GM21367 (cell line): ENCODE measurements around the gene HIVEP3.

Experiments
- ATAC-seq: cut with Tn5 transposase; IDR thresholded peaks from one replicate; pipeline ENCODE4 v1.9.1; 2021; ENCODE audit not compliant: unreplicated experiment

HIVEP3 gene

GRCh38 chr1:41528106-41528505 lies 390.6 kb downstream of the HIVEP3 start:
- ATAC-seq, result no peak

DNA sequence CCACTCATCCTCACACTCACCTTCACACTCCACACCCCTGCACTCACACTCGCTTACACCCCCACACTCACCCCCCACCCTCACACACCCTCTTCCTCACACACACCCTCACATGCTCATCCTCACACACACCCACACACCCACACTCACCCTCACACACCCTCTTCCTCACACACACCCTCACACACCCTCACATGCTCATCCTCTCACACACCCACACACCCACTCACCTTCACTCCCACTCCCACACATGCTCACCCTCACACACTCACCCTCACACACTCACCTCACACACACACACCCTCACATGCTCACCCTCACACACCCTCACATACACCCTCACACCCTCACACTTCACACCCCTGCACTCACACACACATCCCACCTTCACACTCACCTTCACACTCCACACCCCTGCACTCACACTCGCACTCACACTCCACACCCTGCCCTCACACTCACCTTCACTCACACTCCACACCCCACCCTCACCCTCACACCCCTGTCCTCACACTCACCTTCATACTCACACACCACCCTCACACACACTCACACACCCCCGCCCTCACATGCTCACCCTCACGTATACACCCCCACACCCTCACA lies 391.7 kb downstream of the HIVEP3 start:
- no peak for ATAC-seq

DNA sequence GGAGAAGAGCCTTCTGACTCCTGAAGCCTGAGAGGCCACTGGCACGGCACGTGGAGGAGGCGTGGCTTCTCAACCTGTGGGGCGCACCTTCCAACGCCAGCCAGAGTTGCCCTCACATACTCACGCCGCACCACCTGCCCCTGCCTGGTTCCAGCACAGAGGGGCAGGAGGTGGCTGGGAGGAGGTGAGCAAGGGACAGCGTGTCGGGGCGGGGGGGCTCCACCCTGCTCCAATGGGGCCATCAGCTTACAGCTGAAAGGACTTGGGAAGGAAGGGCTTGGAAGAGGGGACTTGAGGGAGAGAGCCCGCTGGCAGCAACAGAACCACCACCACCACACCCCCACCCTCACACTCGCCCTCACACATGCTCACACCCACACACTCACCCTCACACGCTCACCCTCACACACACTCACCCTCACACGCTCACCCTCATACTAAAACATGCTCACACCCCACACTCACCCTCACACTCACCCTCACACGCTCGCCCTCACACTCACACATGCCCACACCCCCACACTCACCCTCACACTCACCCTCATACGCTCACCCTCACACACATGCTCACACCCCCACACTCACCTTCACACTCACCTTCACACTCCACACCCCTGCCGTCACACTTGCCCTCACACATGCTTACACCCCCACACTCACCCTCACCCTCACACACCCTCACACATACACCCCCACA lies 392.7 kb downstream of the HIVEP3 start:
- no peak for ATAC-seq

GRCh38 chr1:41524676-41525675 lies 393.7 kb downstream of the HIVEP3 start:
- no peak for ATAC-seq

- ATAC-seq, result no peak
These were observed 394.6 kb downstream of the HIVEP3 start for GRCh38 chr1:41523949-41524675.

- ATAC-seq, result no peak
These were observed 395.7 kb downstream of the HIVEP3 start for GRCh38 chr1:41523071-41523470.

DNA sequence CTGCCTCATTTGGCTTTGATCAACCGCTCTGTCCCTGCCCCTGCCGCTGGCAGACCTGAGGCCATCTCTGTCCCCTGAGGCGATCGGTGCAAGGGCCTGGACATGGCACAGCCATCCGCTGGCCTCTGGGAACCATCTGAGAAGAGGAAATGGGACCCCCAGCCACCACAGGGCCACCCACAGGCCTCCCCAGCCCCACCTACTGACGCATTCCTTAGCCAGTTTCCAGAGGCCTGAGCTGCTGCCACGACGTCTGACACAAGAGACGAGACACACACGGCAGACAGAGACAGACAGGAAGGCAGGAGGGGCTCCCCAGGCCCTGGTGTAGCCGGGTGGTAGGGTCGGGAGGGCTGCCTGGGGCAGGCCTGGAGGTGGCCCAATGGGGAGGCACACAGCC lies 397.0 kb downstream of the HIVEP3 start:
- ATAC-seq, result no peak

DNA sequence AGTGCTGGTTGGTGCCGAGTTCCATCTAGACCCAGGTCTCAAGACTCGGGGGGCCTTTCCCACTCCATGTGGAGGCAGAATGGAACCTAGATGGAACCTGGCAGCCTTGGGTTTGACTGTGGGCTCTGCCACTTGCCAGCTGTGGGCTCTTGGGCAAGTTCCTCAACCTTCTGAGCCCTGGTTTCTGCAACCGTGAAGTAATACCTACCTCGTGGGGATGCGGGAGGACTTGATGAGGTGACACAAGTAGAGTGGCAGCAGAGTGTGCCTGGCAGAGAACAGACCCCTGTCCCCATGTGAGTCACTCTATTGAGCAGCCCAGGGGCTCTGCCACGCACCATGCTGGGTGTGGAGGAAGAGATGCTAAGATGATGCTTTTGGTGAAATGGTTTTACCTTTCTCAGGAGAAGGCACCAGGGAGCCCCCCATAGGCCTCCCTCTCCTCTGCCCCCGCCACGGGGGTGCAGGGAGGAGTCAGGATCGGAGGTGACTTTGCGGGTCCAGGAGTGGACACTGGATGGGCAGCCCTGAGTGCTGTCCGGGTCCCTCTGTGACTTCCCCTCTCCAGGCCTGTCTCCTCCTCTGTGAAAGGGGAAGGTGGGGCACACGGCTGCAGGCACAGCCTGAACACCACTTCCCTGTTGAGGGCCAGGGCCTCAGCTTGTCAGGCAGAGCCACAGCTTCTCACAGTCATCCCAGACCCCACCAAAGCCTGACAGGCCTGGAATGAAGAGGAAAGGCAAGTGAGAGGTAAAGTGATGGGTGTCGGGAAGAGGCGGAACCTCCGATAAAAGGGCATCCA lies 397.6 kb downstream of the HIVEP3 start:
- no peak for ATAC-seq

- no peak for ATAC-seq
These were observed 399.1 kb downstream of the HIVEP3 start for GRCh38 chr1:41519667-41520066.

DNA sequence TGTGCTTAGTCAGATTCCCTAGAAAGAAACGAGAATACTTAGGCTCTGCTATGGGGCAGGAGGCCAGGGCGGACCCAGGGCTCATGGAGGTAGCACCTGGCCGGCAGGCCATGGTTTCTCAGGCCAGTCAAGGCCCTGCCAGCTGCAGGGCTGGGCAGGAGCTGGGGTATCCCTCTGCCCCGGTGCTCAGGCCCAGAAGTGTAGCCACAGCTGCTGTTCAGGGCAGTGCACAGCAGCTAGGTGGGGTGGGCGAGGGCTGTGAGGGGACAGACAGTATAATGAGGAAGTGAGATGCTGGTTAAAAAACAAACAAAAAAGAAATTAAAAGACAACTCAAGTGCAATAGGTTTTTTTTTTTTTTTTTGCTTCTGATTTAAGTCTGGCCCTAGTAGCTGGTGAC lies 400.3 kb downstream of the HIVEP3 start:
- no peak for ATAC-seq

GRCh38 chr1:41517062-41517438 lies 401.7 kb downstream of the HIVEP3 start:
- ATAC-seq, result no peak

- no peak for ATAC-seq
These were observed 402.3 kb downstream of the HIVEP3 start for GRCh38 chr1:41516168-41517061.

DNA sequence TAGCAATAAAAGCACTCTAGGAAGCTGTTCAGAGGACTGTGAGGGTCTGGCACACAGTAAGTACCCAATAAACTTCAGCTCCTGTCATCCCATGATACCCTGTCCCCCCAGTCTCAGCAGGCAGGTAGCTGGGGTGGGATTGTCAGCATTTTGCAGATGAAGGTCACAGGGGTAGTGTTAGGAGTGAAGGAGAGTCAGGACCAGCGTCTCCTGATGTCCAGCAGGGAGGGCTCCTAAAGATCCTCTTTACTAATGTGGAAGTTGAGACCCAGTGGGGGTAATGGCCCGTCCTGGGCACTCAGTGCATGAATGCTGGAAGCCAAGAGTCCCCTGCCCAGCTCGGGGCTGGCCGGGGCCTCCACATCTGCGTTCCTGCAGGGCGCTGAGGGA lies 402.9 kb downstream of the HIVEP3 start:
- ATAC-seq, result no peak

DNA sequence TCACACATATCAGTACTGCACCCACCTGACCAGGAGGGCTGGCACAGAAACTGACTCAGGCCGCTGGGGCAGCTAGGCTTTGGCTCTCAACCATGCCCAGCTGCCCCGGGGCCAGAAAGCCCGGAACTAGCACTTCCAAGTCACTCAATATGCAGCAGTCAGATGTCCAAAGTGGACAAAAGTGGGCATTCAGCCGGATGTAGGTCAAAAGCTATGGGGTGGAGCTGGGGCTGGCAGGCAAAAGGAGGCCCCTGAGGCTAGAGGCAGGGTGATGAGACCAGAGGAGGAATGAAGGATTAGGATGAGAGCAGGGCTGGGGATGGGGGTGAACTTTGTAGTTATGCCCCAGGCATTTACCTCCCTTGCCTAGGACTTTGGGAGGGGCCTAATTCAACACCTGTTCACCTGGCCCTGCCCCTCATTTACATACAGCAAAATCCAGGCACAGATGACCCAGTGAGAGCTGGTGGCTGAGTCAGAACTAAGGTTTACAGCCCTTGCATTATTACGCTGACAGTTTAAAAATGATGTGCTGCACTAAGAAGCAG lies 403.5 kb downstream of the HIVEP3 start:
- no peak for ATAC-seq

DNA sequence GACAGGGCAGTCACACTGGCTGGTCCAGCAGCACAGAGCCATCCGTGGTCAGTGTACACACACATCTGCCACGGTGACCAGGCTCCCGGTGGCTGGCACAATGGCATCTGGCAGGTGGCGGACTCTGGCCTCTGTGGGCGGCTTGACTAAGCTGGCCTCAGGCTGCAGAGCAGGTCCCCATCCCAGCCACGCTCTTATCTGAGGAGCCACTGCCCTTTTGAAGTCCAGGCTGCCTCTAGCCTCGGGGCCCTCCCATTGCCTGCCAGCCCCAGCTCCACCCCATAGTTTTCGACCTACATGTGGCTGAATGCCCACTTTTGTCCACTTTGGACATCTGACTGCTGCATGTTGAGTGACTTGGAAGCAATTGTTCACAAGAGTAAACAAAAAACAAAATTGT lies 404.3 kb downstream of the HIVEP3 start:
- no peak for ATAC-seq

- ATAC-seq, result no peak
These were observed 405.4 kb downstream of the HIVEP3 start for GRCh38 chr1:41513383-41513735.

DNA sequence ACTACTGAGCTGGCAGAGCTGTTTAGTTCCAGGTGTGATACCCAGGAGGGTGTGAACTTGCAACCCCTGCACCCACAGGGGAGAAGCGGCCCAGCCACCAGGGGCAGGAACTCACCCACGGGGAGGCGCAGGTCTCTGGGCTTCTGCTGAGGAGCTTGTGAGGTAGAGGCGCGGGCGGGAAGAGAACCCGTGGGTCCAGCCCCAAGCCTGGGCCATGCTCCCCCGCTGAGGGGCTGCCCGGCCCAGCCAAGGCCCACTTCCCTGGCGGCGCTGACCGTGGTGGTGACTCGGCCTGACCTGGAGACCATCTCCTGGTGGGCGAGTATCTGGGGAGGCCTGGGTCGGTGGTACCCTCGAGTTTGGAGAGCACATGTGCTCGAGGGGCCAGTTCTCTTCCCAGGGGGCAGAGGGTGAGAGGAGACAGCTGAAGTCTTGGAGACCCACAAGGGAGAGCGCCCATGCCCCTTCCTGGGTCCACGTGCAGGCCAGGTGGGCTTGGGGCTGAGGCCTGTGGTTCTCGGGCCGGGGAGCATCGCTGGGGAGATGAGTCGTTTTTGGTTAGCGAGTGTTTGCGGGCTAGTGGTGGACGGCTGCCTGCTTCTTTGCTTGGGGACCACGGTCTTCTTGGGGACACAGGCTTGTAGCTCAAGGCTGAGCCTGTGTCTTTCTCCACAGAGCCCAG lies 405.9 kb downstream of the HIVEP3 start:
- ATAC-seq, result no peak

- no peak for ATAC-seq
These were observed 407.5 kb downstream of the HIVEP3 start for GRCh38 chr1:41511239-41511540.
